H9 (cell line): Measurements from ENCODE around the gene RRBP1. TPM values are rescaled to one million over a fixed set of nuclear protein-coding genes. Genes with fewer than 3 reads are reported as not detected.

Source experiments
- DNase-seq: peaks from one replicate; pipeline ENCODE4 v3.0.0-alpha.2; 2017
- H2AFZ ChIP-seq: one replicate; pipeline ENCODE4 v1.6.1; 2013; ENCODE audit warnings: mild to moderate bottlenecking, low read length, control low read depth, moderate library complexity
- H2AK5ac ChIP-seq: 2 replicates; pipeline ENCODE4 v1.6.1; 2013; ENCODE audit warnings: low read length, control low read depth, mixed read lengths; ENCODE audit not compliant: insufficient read length
- H2BK120ac ChIP-seq: one replicate; pipeline ENCODE4 v1.6.1; 2013; ENCODE audit warnings: low read depth, mild to moderate bottlenecking, low read length, control low read depth, inconsistent platforms; ENCODE audit not compliant: poor library complexity, severe bottlenecking
- H2BK12ac ChIP-seq: 2 replicates; pipeline ENCODE4 v1.6.1; 2013; ENCODE audit warnings: low read length, control low read depth, mixed read lengths, low read depth; ENCODE audit not compliant: insufficient read length
- H2BK15ac ChIP-seq: 2 replicates; pipeline ENCODE4 v1.6.1; 2013; ENCODE audit warnings: low read depth, low read length, control low read depth
- H2BK20ac ChIP-seq: one replicate; pipeline ENCODE4 v1.6.1; 2013; ENCODE audit warnings: low read depth, mild to moderate bottlenecking, low read length, control low read depth, inconsistent platforms; ENCODE audit not compliant: poor library complexity, severe bottlenecking
- H2BK5ac ChIP-seq: 2 replicates; pipeline ENCODE4 v1.6.1; 2013; ENCODE audit warnings: low read length, control low read depth, mixed read lengths; ENCODE audit not compliant: insufficient read length
- H3K14ac ChIP-seq: 2 replicates; pipeline ENCODE4 v1.6.1; 2013; ENCODE audit warnings: low read length, control low read depth; ENCODE audit not compliant: insufficient read depth
- H3K18ac ChIP-seq: 2 replicates; pipeline ENCODE4 v1.6.1; 2013; ENCODE audit warnings: low read depth, mild to moderate bottlenecking, mixed read lengths, low read length, control low read depth; ENCODE audit not compliant: insufficient read length
- H3K23ac ChIP-seq: 2 replicates; pipeline ENCODE4 v1.6.1; 2013; ENCODE audit warnings: low read length, control low read depth, mixed read lengths, low read depth; ENCODE audit not compliant: insufficient read length
- H3K23me2 ChIP-seq: 2 replicates; pipeline ENCODE4 v1.6.1; 2013; ENCODE audit warnings: low read depth, mild to moderate bottlenecking, mixed read lengths, low read length, control low read depth; ENCODE audit not compliant: insufficient read length, poor library complexity, severe bottlenecking
- H3K27ac ChIP-seq: 2 replicates; pipeline ENCODE4 v1.5.1; 2013; ENCODE audit warnings: low read length, control low read depth, mixed read lengths, low read depth; ENCODE audit not compliant: insufficient read length
- H3K27me3 ChIP-seq: 2 replicates; pipeline ENCODE4 v1.6.1; 2013; ENCODE audit warnings: low read length, control low read depth, inconsistent platforms; ENCODE audit not compliant: insufficient read depth
- H3K4ac ChIP-seq: 2 replicates; pipeline ENCODE4 v1.6.1; 2013; ENCODE audit warnings: low read depth, mild to moderate bottlenecking, control low read depth, inconsistent platforms, low read length, moderate library complexity
- H3K4me1 ChIP-seq: 2 replicates; pipeline ENCODE4 v1.6.1; 2013; ENCODE audit warnings: low read length, control low read depth, inconsistent platforms; ENCODE audit not compliant: insufficient read depth
- H3K4me2 ChIP-seq: 2 replicates; pipeline ENCODE4 v1.6.1; 2013; ENCODE audit warnings: low read length, control low read depth, mixed read lengths; ENCODE audit not compliant: insufficient read length, insufficient read depth
- H3K56ac ChIP-seq: 2 replicates; pipeline ENCODE4 v1.6.1; 2013; ENCODE audit warnings: low read depth, mild to moderate bottlenecking, mixed read lengths, low read length, control low read depth; ENCODE audit not compliant: insufficient read length
- H3K79me1 ChIP-seq: 2 replicates; pipeline ENCODE4 v1.6.1; 2013; ENCODE audit warnings: low read depth, mild to moderate bottlenecking, moderate library complexity, low read length, control low read depth, inconsistent platforms; ENCODE audit not compliant: insufficient read depth, poor library complexity, severe bottlenecking
- H3K79me2 ChIP-seq: 2 replicates; pipeline ENCODE4 v1.6.1; 2013; ENCODE audit warnings: low read length, control low read depth, inconsistent platforms; ENCODE audit not compliant: insufficient read depth
- H3K9ac ChIP-seq: 2 replicates; pipeline ENCODE4 v1.6.1; 2013; ENCODE audit warnings: low read length, control low read depth, mixed read lengths; ENCODE audit not compliant: insufficient read length; ENCODE audit errors: extremely low read depth
- H3K9me3 ChIP-seq: one replicate; pipeline ENCODE4 v1.6.1; 2013; ENCODE audit warnings: low read depth, low read length, inconsistent platforms; ENCODE audit not compliant: control insufficient read depth
- H3T11ph ChIP-seq: one replicate; pipeline ENCODE4 v1.6.1; 2013; ENCODE audit warnings: mild to moderate bottlenecking, low read length, control low read depth, inconsistent platforms
- H4K20me1 ChIP-seq: one replicate; pipeline ENCODE4 v1.6.1; 2013; ENCODE audit not compliant: control insufficient read depth, insufficient read length, insufficient read depth
- H4K5ac ChIP-seq: 2 replicates; pipeline ENCODE4 v1.6.1; 2013; ENCODE audit warnings: low read depth, mild to moderate bottlenecking, mixed read lengths, low read length, control low read depth; ENCODE audit not compliant: insufficient read length
- H4K8ac ChIP-seq: replicated peaks from 2 replicates; pipeline ENCODE4 v1.6.1; 2013; ENCODE audit warnings: low read length, control low read depth, mixed read lengths, low read depth; ENCODE audit not compliant: insufficient read length
- H4K91ac ChIP-seq: 2 replicates; pipeline ENCODE4 v1.6.1; 2013; ENCODE audit warnings: low read depth, mild to moderate bottlenecking, moderate library complexity, mixed read lengths, low read length, control low read depth; ENCODE audit not compliant: insufficient read length
- H3K27ac Mint-ChIP-seq, 3 experiments: 2 replicates in 2 of 3; 3 replicates in 1 of 3; pipeline ENCODE4 v1.8.0; 2020 to 2021; ENCODE audit warnings: mixed read lengths in 3 of 3, mild to moderate bottlenecking in 1 of 3, moderate library complexity in 1 of 3
- H3K27me3 Mint-ChIP-seq: 2 replicates; pipeline ENCODE4 v1.8.0; 2021; ENCODE audit warnings: low read depth, mild to moderate bottlenecking, moderate library complexity, mixed read lengths
- H3K36me3 Mint-ChIP-seq, 3 experiments: 2 replicates in 2 of 3; 3 replicates in 1 of 3; pipeline ENCODE4 v1.8.0; 2020 to 2021; ENCODE audit warnings: low read depth in 3 of 3, mixed read lengths in 3 of 3; ENCODE audit not compliant: insufficient read depth in 1 of 3
- H3K4me1 Mint-ChIP-seq, 2 experiments: 2 replicates each; pipeline ENCODE4 v1.8.0; 2020; ENCODE audit warnings: mixed read lengths in 2 of 2
- H3K4me3 Mint-ChIP-seq, 2 experiments: 2 replicates in 1 of 2; 3 replicates in 1 of 2; pipeline ENCODE4 v1.8.0; 2020 to 2021; ENCODE audit warnings: mild to moderate bottlenecking in 2 of 2, mixed read lengths in 2 of 2, moderate library complexity in 1 of 2
- H3K9me3 Mint-ChIP-seq, 2 experiments: 2 replicates in 1 of 2; 3 replicates in 1 of 2; pipeline ENCODE4 v1.8.0; 2020; ENCODE audit warnings: mild to moderate bottlenecking in 2 of 2, mixed read lengths in 2 of 2, moderate library complexity in 1 of 2
- CTCF ChIP-seq: fragments of 200-600 bp; sonication (generic); conservative IDR thresholded peaks from 3 replicates; pipeline ENCODE4 v1.8.0; 2021; ENCODE audit warnings: antibody characterized with exemption, mild to moderate bottlenecking
- WGBS: extraction: QIAGEN DNeasy Blood & Tissue Kit; methylation state at CpG from one replicate; pipeline ENCODE4 v1.1.7; 2013; ENCODE audit warnings: missing lambda C conversion rate, low lambda C conversion rate, mixed read lengths; ENCODE audit not compliant: insufficient read length; ENCODE audit errors: extremely low coverage; 5-methylcytosine and 5-hydroxymethylcytosine counted together
- total RNA-seq: library from RNA; stranded (reverse); gene quantifications from 2 replicates; pipeline ENCODE4 v1.2.1, GENCODE V29; 2021

Gene RRBP1
- total RNA-seq, 1 experiment from 2014 or later = 97.8 TPM

GRCh38 chr20:17626217-17627007 lies 55.6 kb downstream of the RRBP1 start:
- H3K9ac ChIP-seq = no peak overlapping the region
- H3K27ac ChIP-seq = no peak overlapping the region
- H3K23me2 ChIP-seq = no peaks in the 10 kb centered on the region
- H2AK5ac ChIP-seq = no peak overlapping the region
- H4K5ac ChIP-seq = no peak overlapping the region
- peaks cover 2% of the 10 kb centered on the region for H4K20me1 ChIP-seq
- peaks cover 33 to 62% (median 59%) of the 10 kb centered on the region in 3 experiments for H3K36me3 Mint-ChIP-seq
- H2BK120ac ChIP-seq = no peak overlapping the region
- DNase-seq = no peak
- no CpG with 5 or more reads among the region's 18 CpGs for WGBS
- no peak overlapping the region for H4K8ac ChIP-seq
- no peak overlapping the region; the same call in 1 of the 2 replicates for H3K14ac ChIP-seq
- no peaks in the 10 kb centered on the region for H3K4me1 Mint-ChIP-seq
- H3K9me3 Mint-ChIP-seq = no peaks in the 10 kb centered on the region
- H3K79me1 ChIP-seq = no peaks in the 10 kb centered on the region
- no peak overlapping the region for H3K4ac ChIP-seq
- no peak overlapping the region for H3K56ac ChIP-seq
- no peak overlapping the region for H3K4me2 ChIP-seq
- no peaks in the 10 kb centered on the region for H3K27me3 ChIP-seq
- no peak for TF ChIP-seq CTCF
- H2BK5ac ChIP-seq = no peak overlapping the region
- no peak overlapping the region for H4K91ac ChIP-seq
- no peak overlapping the region for H3K23ac ChIP-seq
- H3K4me1 ChIP-seq = no peaks in the 10 kb centered on the region
- H3K27ac Mint-ChIP-seq = peak overlapping the region in 1 of 3 experiments; percentile 61; a peak in 3 of 7 replicates
- no peak overlapping the region for H2AFZ ChIP-seq
- H3K4me3 Mint-ChIP-seq = no peak overlapping the region
- no peak overlapping the region for H3T11ph ChIP-seq
- no peak overlapping the region for H3K18ac ChIP-seq
- no peak overlapping the region for H2BK12ac ChIP-seq
- no peaks in the 10 kb centered on the region for H3K79me2 ChIP-seq
- H3K9me3 ChIP-seq = no peaks in the 10 kb centered on the region
- no peaks in the 10 kb centered on the region for H3K27me3 Mint-ChIP-seq
- no peak overlapping the region for H2BK15ac ChIP-seq
- H2BK20ac ChIP-seq = no peak overlapping the region
